ENCODE results near the gene ARHGAP26.

The ARHGAP26 gene

DNA sequence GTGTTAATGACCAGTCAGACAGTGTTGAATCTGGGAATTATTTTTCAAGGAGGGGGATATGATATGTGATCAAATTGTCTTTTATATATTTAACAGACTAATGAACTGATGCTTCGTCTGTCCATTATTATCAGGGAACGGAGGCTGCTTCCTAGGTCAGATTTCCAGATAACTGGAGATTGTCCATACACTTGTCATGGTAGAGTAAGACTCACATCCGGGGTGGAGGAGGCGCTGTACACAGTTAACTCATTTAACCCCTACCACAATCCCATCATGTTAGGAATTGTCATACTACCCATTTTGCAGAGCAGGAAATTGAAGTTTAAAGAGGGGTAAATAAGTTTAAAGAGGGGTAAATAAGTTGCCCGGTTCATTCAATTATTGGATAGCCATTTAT lies 55.9 kb downstream of the ARHGAP26 start:
- H3K9me3 ChIP-seq (ENCODE audit: low read length) = no peaks in the 10 kb centered on the region
- H3K36me3 ChIP-seq (ENCODE audit: insufficient read depth, low read length) = no peaks in the 10 kb centered on the region
- no peaks in the 10 kb centered on the region for H3K27me3 ChIP-seq (ENCODE audit: insufficient read depth, low read length)
- H2AFZ ChIP-seq (ENCODE audit: low read depth, low read length) = no peak overlapping the region
- peaks cover 31% of the 10 kb centered on the region for H3K4me1 ChIP-seq (ENCODE audit: insufficient read depth, low read length)
- no peak overlapping the region for H3K4me3 ChIP-seq (ENCODE audit: low read length)

DNA sequence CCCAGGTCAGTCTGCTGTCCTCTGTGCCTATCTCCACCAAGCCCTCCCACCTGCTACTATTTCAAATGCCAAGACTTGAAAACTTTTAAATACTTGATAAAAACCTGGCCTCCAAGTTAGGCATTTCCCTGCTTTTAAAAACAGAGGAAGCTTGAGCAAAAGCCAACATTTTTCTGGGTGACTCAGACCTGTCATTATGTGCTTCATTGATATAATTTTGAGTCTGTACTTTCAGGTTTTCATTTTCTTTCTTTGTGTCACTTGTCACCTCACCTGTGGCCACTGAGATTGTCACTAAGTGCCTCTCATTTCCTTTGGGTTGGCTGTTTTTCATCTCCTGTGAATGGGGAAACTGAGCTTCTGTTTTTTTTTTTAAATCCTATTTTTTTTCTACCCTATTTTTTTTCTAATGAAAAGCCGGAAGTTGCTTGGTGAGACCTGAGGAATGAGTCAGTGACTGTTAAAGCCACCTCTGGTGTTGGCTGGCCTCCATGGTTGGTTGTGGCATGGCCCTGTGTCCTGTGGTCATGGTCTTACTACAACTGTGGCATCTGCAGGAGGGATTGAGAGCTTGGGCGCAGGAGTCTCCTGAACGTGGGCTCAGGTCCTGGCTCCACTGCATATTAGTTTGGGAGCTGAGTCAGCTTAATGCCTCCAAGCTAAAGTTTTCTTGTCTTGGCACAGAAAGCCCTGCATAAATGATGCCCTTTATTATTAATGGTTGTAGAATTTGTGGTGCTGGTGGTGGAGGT lies 56.7 kb downstream of the ARHGAP26 start:
- H3K4me1 ChIP-seq (ENCODE audit: insufficient read depth, low read length) = peaks cover 39% of the 10 kb centered on the region
- no peak overlapping the region for H2AFZ ChIP-seq (ENCODE audit: low read depth, low read length)
- no peaks in the 10 kb centered on the region for H3K36me3 ChIP-seq (ENCODE audit: insufficient read depth, low read length)
- no peak overlapping the region for H3K4me3 ChIP-seq (ENCODE audit: low read length)
- no peaks in the 10 kb centered on the region for H3K9me3 ChIP-seq (ENCODE audit: low read length)
- no peaks in the 10 kb centered on the region for H3K27me3 ChIP-seq (ENCODE audit: insufficient read depth, low read length)

DNA sequence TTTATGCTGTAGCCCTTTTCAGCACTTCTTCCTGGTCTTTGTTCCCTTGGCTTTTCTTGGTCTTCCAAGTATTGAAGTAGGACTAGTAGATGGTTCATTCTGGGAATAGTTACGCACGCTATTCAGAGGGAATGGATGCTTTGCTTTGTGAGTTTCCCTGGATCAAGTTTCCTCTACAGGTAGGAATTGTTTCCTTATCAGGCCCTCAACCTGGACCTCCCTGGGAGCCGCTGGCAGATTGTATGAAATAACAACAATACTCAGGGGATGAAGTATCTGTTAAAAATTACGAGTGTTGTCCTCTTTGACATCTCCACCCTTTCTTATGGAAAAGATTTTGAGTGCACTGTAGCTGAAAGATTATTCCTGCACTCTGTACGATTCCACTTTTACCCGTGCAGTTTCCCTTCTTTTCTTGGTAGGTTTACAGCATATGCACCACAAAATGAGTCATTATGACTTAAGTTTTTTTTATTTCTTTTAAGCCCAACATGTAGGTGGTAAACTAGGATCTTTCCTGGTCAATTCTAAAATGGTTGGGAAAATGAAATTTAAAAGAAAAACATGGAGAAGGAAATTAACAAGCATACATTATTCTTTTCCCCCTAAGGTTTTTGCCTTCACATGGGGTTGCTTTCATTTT lies 57.9 kb downstream of the ARHGAP26 start:
- peaks cover 42% of the 10 kb centered on the region for H3K4me1 ChIP-seq (ENCODE audit: insufficient read depth, low read length)
- H3K27me3 ChIP-seq (ENCODE audit: insufficient read depth, low read length) = no peaks in the 10 kb centered on the region
- H2AFZ ChIP-seq (ENCODE audit: low read depth, low read length) = no peak overlapping the region
- no peak overlapping the region for H3K4me3 ChIP-seq (ENCODE audit: low read length)
- H3K9me3 ChIP-seq (ENCODE audit: low read length) = no peaks in the 10 kb centered on the region
- no peaks in the 10 kb centered on the region for H3K36me3 ChIP-seq (ENCODE audit: insufficient read depth, low read length)

DNA sequence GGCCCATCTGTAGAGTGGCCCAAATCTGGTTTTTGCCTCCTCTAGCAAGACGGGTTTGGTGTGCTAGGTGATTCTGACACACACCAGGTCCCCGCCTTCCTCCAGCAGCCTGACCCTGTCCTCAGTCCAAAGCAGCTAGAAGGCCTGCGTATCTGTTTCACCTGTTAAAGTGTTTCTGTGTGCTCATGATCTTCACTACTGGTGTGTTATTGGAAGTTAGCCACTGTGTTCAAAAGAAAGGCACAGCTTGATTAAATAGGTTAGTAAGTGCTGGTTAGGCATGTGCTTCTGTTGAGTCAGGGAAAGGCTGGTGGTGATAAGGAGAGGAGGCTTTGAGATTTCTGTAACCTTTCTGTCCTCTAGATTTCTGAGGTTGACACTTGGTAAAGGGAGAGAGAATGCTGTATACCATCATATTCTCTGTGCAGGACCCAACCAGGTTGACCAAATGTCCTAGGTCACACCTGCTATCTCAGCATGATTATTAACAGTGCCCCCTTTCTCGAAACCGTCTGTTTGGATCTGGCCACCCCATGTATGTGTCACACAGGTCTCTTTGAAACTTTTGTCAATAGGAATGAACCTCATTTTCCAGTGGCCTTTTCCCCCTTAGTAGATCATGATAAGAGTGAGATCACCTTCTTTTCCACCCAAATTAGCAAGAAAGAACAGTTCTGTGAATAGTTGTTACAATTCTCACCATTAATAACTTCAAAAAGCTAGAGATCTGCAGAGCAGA lies 58.8 kb downstream of the ARHGAP26 start:
- Histone ChIP-seq H3K27me3 (ENCODE audit: insufficient read depth, low read length) (no peaks in the 10 kb centered on the region), H2AFZ (ENCODE audit: low read depth, low read length) (no peak overlapping the region), H3K4me3 (ENCODE audit: low read length) (no peak overlapping the region), H3K36me3 (ENCODE audit: insufficient read depth, low read length) (no peaks in the 10 kb centered on the region), H3K9me3 (ENCODE audit: low read length) (no peaks in the 10 kb centered on the region), H3K4me1 (ENCODE audit: insufficient read depth, low read length) (peaks cover 39% of the 10 kb centered on the region)

DNA sequence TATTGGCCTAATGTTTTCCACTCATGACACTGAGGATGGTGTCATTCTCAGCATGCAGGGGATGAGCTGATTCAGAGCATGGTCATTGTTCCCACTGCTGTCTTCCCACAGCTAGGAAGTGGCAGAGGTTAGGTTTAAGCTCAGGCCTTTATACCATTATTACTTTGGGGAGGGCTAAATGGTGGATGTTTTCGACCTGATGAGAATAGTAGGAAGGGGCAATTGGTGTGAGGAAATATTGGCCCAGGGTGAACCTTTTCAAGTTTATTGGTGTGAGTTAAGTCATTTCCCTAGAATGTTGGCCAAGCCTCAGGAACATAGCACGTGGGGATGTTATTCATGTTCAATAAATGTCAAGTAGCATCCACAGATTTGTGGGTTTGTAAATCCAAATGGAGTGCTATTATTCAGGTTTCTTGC lies 59.6 kb downstream of the ARHGAP26 start:
- H3K27me3 ChIP-seq (ENCODE audit: insufficient read depth, low read length) = no peaks in the 10 kb centered on the region
- no peak overlapping the region for H2AFZ ChIP-seq (ENCODE audit: low read depth, low read length)
- H3K9me3 ChIP-seq (ENCODE audit: low read length) = no peaks in the 10 kb centered on the region
- no peak overlapping the region for H3K4me3 ChIP-seq (ENCODE audit: low read length)
- H3K36me3 ChIP-seq (ENCODE audit: insufficient read depth, low read length) = no peaks in the 10 kb centered on the region
- H3K4me1 ChIP-seq (ENCODE audit: insufficient read depth, low read length) = peaks cover 39% of the 10 kb centered on the region

DNA sequence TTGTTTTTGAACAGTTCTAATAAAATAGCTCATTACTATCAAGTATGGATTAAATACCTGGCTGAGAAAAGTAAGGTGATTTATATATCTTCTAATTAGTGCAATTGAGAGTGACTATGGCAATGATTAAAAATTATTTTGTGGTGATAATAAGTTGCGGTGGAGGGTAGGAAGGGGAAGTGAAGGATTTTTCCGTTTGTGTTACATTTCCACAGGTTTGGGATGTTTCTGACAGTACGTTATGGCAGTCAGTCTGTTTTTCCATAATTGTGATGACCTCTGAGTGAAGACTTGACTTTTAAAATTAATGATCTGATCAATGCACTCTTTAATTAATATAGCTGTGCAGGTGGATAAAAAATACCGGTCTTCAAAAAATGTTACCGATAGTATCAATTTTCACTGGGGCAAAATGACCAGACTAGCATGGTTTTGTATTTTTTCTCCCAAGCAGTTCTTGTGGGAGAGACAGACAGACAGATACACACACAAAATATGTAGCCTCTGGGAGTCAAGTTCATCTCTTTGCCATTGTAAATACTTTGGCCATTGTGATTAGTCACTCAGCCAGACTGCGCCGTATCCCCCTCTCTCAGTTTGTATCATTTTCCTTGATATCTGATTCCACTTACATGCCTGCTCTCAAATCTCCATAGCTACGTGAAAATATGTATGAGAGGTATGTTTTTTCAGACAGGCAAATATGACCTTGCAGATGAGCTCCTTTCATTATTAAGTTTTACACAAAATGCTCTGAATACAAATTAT lies 60.2 kb downstream of the ARHGAP26 start:
- Histone ChIP-seq H3K9me3 (ENCODE audit: low read length) (no peaks in the 10 kb centered on the region), H3K4me3 (ENCODE audit: low read length) (no peak overlapping the region), H3K4me1 (ENCODE audit: insufficient read depth, low read length) (peaks cover 36% of the 10 kb centered on the region), H3K27me3 (ENCODE audit: insufficient read depth, low read length) (no peaks in the 10 kb centered on the region), H3K36me3 (ENCODE audit: insufficient read depth, low read length) (no peaks in the 10 kb centered on the region), H2AFZ (ENCODE audit: low read depth, low read length) (no peak overlapping the region)

DNA sequence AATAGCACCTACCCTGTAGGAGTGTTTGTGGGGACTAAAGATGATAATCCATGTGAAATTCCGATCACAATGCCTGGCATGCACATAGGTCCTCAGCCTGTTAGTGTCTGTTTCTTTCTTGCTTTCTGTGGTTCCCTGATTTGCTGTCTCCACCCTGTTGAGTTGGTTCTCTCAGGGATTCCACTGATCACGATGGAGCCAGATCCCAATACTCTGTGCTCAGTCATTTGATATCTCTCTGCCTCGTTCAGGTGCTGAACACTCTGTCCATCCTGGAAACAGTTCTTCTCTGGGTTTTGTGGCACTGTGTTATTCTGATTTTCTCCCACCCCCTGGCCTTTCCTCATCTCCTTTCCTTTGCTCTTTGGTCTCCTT lies 60.8 kb downstream of the ARHGAP26 start:
- Histone ChIP-seq H3K27me3 (ENCODE audit: insufficient read depth, low read length) (no peaks in the 10 kb centered on the region), H3K9me3 (ENCODE audit: low read length) (no peaks in the 10 kb centered on the region), H2AFZ (ENCODE audit: low read depth, low read length) (no peak overlapping the region), H3K4me3 (ENCODE audit: low read length) (no peak overlapping the region), H3K4me1 (ENCODE audit: insufficient read depth, low read length) (peaks cover 35% of the 10 kb centered on the region), H3K36me3 (ENCODE audit: insufficient read depth, low read length) (no peaks in the 10 kb centered on the region)

DNA sequence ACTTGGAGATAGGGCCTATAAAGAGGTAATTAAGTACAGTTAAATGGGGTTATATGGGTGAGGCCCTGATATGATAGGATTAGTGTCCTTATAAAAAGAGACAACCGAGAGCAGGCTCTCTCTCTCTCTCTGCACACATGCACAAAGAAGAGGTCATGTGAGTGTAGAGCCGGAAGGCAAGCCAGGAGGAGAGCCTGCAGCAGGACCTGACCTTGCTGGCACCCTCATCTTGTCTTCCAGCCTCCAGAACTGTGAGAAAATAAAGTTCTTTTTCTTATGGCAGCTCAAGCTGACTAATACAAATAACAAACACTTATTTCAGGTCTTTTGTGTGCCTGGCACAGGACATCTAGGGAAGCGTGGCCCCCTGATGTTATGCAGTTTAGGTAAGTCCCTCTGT lies 62.1 kb downstream of the ARHGAP26 start:
- no peaks in the 10 kb centered on the region for H3K9me3 ChIP-seq (ENCODE audit: low read length)
- no peak overlapping the region for H3K4me3 ChIP-seq (ENCODE audit: low read length)
- H2AFZ ChIP-seq (ENCODE audit: low read depth, low read length) = no peak overlapping the region
- no peaks in the 10 kb centered on the region for H3K36me3 ChIP-seq (ENCODE audit: insufficient read depth, low read length)
- H3K27me3 ChIP-seq (ENCODE audit: insufficient read depth, low read length) = no peaks in the 10 kb centered on the region
- H3K4me1 ChIP-seq (ENCODE audit: insufficient read depth, low read length) = peaks cover 35% of the 10 kb centered on the region

DNA sequence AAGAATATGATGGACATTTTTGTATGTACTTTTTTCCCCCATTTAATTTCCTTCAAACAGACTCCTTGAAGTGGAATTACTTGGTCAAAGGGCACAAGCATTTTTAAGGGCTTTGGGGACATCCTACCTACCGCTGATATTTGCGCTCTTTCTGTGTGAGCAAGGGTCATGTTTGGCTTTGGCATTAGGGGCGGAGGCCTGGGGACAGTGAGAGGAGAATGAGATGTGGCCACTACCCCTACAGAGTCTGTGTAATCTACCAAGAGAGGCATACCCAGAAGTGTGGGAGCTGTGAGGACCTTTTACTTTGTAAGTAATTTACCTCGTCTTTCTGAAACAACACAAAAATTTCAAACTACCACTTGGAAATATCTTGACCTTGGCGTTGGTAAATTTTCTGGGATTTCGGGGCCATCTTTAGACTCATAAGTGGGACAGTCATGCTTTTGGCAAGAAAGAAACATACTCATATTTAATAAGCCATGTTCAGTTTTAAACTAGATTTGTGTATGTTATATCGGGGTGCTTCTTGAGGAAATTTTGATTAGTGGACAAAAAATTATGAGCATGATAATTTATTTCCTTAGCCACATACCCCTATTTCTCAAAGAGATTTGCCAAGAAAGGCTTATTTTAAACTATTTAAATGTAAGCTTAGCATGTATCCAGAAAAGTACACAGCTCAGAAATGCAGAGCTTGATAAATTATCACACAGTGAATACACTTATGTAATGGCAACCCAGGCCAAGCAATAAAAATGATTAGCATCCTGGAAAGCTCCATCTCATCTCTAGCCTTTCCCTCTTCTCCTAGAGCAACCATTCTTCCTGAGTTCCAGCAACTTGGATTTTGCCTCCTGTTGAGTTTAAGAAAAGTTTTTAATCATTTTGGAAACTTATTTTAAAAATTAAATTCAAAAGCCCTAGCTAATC lies 63.6 kb downstream of the ARHGAP26 start:
- Histone ChIP-seq H2AFZ (ENCODE audit: low read depth, low read length) (no peak overlapping the region), H3K4me3 (ENCODE audit: low read length) (no peak overlapping the region), H3K9me3 (ENCODE audit: low read length) (no peaks in the 10 kb centered on the region), H3K4me1 (ENCODE audit: insufficient read depth, low read length) (peaks cover 35% of the 10 kb centered on the region), H3K27me3 (ENCODE audit: insufficient read depth, low read length) (no peaks in the 10 kb centered on the region), H3K36me3 (ENCODE audit: insufficient read depth, low read length) (no peaks in the 10 kb centered on the region)

DNA sequence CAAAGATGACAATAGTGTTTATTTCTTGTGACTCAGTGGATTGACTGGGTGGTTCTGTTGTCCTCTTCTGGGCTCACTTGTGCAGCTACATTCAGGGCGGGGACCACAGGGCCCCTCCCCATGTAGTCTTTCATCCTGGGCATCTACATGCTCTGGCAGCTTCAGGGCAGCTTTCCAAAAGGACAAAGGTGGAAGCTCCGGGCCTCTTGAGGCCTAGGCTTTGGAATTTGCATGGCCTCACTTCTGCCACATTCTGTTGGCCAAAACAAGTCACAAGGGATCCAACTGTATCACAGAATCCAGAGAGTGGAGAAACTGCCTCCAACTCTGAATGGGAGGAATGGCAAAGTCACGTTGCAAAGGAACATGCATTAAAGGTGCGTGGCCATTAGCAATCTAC lies 64.3 kb downstream of the ARHGAP26 start:
- Histone ChIP-seq H3K4me1 (ENCODE audit: insufficient read depth, low read length) (peaks cover 28% of the 10 kb centered on the region), H3K36me3 (ENCODE audit: insufficient read depth, low read length) (no peaks in the 10 kb centered on the region)

DNA sequence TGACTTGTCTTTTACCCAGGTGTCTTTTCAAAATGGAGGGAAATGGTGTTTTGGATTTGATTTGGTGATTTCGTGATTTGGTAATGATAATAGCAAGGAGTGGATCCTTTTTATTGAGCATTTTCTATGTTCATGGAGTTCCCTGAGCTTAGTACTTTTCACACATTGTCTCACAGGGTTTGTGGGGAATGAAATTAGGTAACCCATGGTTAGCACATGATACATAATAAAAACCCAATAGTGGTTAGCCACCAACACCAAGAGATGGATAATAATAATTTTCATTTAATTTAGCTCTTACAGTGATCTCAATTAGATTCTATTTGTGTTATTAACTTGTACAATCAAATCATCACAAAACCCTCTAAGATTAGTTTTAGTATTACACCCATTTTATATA lies 65.4 kb downstream of the ARHGAP26 start:
- Histone ChIP-seq H3K9me3 (ENCODE audit: low read length) (no peaks in the 10 kb centered on the region), H3K4me1 (ENCODE audit: insufficient read depth, low read length) (peaks cover 18% of the 10 kb centered on the region), H3K27me3 (ENCODE audit: insufficient read depth, low read length) (no peaks in the 10 kb centered on the region), H3K4me3 (ENCODE audit: low read length) (no peak overlapping the region), H2AFZ (ENCODE audit: low read depth, low read length) (no peak overlapping the region), H3K36me3 (ENCODE audit: insufficient read depth, low read length) (no peaks in the 10 kb centered on the region)

More for the DNA sequence above, 64.3 kb downstream of the ARHGAP26 start:
- Histone ChIP-seq H3K9me3 (ENCODE audit: low read length) (no peaks in the 10 kb centered on the region), H3K4me3 (ENCODE audit: low read length) (no peak overlapping the region), H2AFZ (ENCODE audit: low read depth, low read length) (no peak overlapping the region), H3K27me3 (ENCODE audit: insufficient read depth, low read length) (no peaks in the 10 kb centered on the region)

DNA sequence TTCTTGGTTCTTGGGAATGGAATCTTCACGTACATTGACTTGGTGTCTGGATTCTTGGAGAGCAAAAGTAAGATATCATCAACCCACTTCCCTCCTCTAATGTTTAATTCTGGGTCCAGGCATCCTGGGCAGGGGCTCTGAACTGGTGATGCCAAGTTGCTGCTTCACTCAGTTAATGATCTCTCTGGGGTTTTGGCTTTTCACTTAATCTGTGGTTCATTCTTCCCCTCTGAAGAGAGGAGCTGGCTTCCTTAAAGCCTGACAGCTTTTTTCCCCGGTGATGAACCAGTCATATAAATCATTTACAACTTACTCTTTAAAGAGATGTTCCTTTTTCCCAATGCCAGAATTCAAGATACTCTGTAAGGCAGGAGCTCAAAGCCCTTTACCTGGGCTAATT lies 65.9 kb downstream of the ARHGAP26 start:
- H2AFZ ChIP-seq (ENCODE audit: low read depth, low read length) = no peak overlapping the region
- peaks cover 13% of the 10 kb centered on the region for H3K4me1 ChIP-seq (ENCODE audit: insufficient read depth, low read length)
- H3K9me3 ChIP-seq (ENCODE audit: low read length) = no peaks in the 10 kb centered on the region
- H3K36me3 ChIP-seq (ENCODE audit: insufficient read depth, low read length) = no peaks in the 10 kb centered on the region
- no peaks in the 10 kb centered on the region for H3K27me3 ChIP-seq (ENCODE audit: insufficient read depth, low read length)
- no peak overlapping the region for H3K4me3 ChIP-seq (ENCODE audit: low read length)
